HG03064 (cell line): ENCODE measurements around the gene SSTR3.
A peak's percentile ranks its signal among the peaks of the same experiment; 100 is the strongest.

Experiments
- ATAC-seq: cut with Tn5 transposase; IDR thresholded peaks from one replicate; pipeline ENCODE4 v1.9.1; 2021; ENCODE audit warnings: low read depth; ENCODE audit not compliant: unreplicated experiment

The SSTR3 gene

GRCh38 chr22:37229805-37230672, 17.8 kb upstream of the SSTR3 start:
- ATAC-seq = no peak

GRCh38 chr22:37229012-37229804, 16.9 kb upstream of the SSTR3 start:
- no peak for ATAC-seq

GRCh38 chr22:37228106-37229011, 16.1 kb upstream of the SSTR3 start:
- ATAC-seq = no peak

- no peak for ATAC-seq
Observed at GRCh38 chr22:37226514-37226913, 14.2 kb upstream of the SSTR3 start.

- no peak for ATAC-seq
Observed at GRCh38 chr22:37226087-37226486, 13.8 kb upstream of the SSTR3 start.

GRCh38 chr22:37225481-37225880, 13.2 kb upstream of the SSTR3 start:
- no peak for ATAC-seq

GRCh38 chr22:37224757-37225420, 12.6 kb upstream of the SSTR3 start:
- ATAC-seq = no peak

GRCh38 chr22:37223965-37224551, 11.8 kb upstream of the SSTR3 start:
- ATAC-seq = no peak

- no peak for ATAC-seq
Observed at GRCh38 chr22:37222440-37222971, 10.2 kb upstream of the SSTR3 start.

GRCh38 chr22:37221424-37222333, 9.4 kb upstream of the SSTR3 start:
- no peak for ATAC-seq

GRCh38 chr22:37220543-37220981, 8.3 kb upstream of the SSTR3 start:
- no peak for ATAC-seq

GRCh38 chr22:37219533-37219932, 7.3 kb upstream of the SSTR3 start:
- ATAC-seq = peak; percentile 16

- peak; percentile 65 for ATAC-seq
Observed at GRCh38 chr22:37218771-37219411, 6.6 kb upstream of the SSTR3 start.

GRCh38 chr22:37218399-37218770, 6.1 kb upstream of the SSTR3 start:
- no peak for ATAC-seq

GRCh38 chr22:37215890-37216289, 3.6 kb upstream of the SSTR3 start:
- no peak for ATAC-seq

- ATAC-seq = no peak
Observed at GRCh38 chr22:37214731-37215030, 2.4 kb upstream of the SSTR3 start.

- no peak for ATAC-seq
Observed at GRCh38 chr22:37213941-37214730, 1.9 kb upstream of the SSTR3 start.
